Activated gamma-delta T cell treated with anti-CD3 and anti-CD28 coated beads, Interleukin-2, amount 50 U/mL, for 16 hours (primary cell): ENCODE results near the gene BAD.

Experiments used
- DNase-seq: peaks from one replicate; pipeline ENCODE4 v3.0.0-alpha.2; 2020; ENCODE audit warnings: low read depth

BAD gene

DNA sequence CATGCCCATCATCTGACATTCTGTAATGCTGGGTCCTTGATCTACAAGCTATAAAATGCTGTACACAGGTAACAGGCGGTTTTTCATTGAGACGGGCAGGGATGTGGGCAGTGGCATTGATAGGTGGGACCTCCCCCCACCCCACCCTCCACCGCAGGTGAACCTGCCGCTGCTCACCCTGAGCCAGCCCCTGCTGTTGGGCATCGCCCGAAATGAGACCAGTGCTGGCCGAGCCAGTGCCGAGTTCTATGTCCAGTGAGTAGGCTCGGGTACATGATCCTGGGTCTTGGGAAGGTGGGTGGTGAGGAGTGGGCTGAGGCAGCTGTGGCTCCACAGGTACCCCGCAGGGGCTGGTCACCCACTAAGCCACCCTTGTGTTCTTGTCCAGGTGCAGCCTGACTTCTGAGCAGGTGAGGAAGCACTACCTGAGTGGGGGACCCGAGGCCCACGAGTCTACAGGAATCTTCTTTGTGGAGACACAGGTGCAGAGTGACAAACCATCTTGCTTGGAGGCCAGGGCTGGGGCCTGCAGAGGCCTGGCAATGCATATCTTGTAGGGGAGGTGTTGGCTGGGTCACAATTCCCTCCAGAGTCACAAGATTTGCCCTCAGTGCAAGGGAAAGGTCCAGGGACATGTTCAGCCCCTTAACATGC lies 55.2 kb downstream of the BAD start:
- no peak for DNase-seq

DNA sequence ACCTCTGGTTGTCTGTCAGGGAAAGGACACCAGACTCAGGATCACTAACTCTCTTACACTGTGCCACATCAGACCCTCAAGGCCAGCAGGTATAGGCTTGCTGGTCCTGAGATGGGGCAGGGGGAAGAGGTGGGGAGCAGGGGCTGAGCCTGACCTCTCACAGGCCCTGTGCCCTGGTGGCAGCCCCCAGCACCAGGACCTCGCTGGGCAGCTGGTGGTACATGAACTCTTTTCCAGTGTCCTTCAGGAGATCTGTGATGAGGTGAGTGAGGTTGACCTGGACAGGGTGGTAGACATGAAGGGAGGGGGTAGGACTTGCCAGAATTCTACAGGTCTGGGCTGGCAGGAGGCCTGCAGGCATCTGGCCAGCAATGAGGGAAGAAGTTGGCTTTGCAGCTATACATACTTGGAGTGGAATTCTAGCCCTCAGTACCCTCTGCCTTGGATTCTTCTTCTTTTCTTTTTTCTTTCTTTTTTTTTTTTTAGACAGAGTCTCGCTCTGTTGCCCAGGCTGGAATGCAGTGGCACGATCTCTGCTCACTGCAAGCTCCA lies 57.0 kb downstream of the BAD start:
- DNase-seq, result no peak

GRCh38 chr11:64226507-64227051 lies 57.9 kb downstream of the BAD start:
- DNase-seq, result peak; percentile 34

- peak; percentile 88 for DNase-seq
These were observed 58.6 kb downstream of the BAD start, which contains the start of the genes NUDT22 and TRPT1 for GRCh38 chr11:64225608-64226506. Gene NUDT22 (plus strand): TSS chr11:64226274. CDS start chr11:64226653, 379 bp downstream. Gene TRPT1 (minus strand): TSS chr11:64226186. CDS start chr11:64225860, 326 bp downstream.

DNA sequence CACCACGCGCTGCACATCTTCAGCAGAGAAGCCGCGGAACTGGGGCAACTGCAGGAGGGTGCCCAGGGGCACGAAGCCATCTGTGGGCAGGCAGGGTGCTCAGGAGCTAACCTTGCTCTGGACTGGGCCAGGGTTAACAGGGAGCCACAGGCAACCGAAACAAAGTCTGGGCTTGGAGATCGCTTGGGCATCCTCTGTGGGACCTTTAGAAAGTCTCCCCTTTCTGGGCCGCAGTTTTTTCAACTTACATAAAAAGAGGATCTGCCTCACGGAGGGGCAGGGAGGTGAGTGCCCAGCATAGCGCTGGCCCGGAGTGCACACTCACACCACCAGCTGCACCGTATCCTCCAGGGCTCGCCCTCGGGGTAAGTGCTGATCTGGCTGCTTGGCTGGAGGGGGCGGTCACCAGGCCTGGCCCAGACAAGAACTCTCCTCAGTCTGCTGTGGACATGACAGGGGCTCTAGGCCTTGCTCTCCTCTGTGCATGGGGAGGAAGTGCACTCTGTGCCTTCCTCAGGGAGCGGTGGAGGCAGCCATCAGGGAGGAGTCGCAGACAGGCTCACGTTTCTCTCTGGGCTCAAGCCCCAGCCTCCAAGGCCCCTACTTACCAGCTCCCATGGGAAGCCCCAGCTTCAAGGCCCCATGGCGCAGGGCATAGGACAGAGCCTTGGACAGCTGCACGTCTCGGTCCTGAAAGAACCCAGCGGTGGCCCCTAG lies 59.4 kb downstream of the BAD start:
- DNase-seq, result no peak

GRCh38 chr11:64224151-64224890 lies 60.1 kb downstream of the BAD start:
- no peak for DNase-seq

DNA sequence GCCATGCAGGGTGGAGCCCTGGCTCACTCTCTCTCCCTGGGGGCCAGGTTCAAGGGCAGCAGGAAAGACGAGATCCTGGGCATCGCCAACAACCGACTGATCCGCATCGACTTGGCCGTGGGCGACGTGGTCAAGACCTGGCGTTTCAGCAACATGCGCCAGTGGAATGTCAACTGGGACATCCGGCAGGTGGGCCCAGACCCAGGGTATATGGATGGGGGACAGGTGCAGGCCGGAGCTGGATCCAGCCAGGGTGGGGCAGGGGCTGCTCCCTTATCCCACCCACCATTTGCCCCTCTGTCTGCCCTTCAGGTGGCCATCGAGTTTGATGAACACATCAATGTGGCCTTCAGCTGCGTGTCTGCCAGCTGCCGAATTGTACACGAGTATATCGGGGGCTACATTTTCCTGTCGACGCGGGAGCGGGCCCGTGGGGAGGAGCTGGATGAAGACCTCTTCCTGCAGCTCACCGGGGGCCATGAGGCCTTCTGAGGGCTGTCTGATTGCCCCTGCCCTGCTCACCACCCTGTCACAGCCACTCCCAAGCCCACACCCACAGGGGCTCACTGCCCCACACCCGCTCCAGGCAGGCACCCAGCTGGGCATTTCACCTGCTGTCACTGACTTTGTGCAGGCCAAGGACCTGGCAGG lies 61.3 kb downstream of the BAD start:
- no peak for DNase-seq

GRCh38 chr11:64222651-64223000 lies 61.8 kb downstream of the BAD start:
- DNase-seq, result no peak

DNA sequence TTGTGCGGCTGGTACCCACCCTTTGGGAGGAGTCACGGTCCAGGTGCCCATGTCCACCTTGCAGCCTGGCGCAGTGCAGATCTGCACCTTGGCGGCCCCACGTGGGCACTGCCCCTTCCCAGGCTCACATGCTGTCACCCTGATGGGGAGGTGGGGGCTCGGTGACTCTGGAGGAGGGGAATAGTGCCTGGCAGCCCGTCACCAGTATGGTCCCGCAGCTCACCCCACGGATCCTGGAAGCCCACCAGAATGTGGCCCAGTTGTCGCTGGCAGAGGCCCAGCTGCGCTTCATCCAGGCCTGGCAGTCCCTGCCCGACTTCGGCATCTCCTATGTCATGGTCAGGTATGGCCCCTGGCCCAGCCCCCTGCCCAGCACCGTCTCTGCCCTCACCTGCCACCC lies 63.7 kb downstream of the BAD start:
- no peak for DNase-seq

DNA sequence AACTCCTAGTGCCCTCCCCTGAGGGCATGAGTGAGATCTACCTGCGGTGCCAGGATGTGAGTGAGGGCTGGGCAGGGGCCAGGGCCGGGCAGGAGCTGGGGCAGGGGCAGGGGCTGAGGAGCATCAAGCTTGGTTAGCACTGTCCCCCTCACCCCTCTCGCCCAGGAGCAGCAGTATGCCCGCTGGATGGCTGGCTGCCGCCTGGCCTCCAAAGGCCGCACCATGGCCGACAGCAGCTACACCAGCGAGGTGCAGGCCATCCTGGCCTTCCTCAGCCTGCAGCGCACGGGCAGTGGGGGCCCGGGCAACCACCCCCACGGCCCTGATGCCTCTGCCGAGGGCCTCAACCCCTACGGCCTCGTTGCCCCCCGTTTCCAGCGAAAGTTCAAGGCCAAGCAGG lies 64.2 kb downstream of the BAD start:
- no peak for DNase-seq
